BLaER1 treated with 17β-estradiol and CSF1 and Interleukin-3, amounts not matched to agents 10 nM and 100 nM (cell line): ENCODE data around the gene RFC2.
A peak's percentile ranks its signal among the peaks of the same experiment; 100 is the strongest.
"Not testable (repeated sequence)": the region's sequence is repeated elsewhere in the genome, so short reads cannot be mapped to it uniquely, and the experiment has no call there.

ENCODE experiments used
- H3K27ac ChIP-seq, 11 experiments: shearing (Covaris generic); formaldehyde crosslinking; 2 replicates each; pipeline ENCODE4 v1.8.1; 2022
- H3K27me3 ChIP-seq, 11 experiments: shearing (Covaris generic); formaldehyde crosslinking; 2 replicates each; pipeline ENCODE4 v1.8.1; 2022
- H3K36me3 ChIP-seq, 11 experiments: shearing (Covaris generic); formaldehyde crosslinking; 2 replicates each; pipeline ENCODE4 v1.8.1; 2022
- H3K4me1 ChIP-seq, 10 experiments: shearing (Covaris generic); formaldehyde crosslinking; 2 replicates each; pipeline ENCODE4 v1.8.1; 2022
- H3K4me2 ChIP-seq, 11 experiments: shearing (Covaris generic); formaldehyde crosslinking; 2 replicates each; pipeline ENCODE4 v1.8.1; 2022
- H3K4me3 ChIP-seq, 10 experiments: shearing (Covaris generic); formaldehyde crosslinking; 2 replicates each; pipeline ENCODE4 v1.8.1; 2022
- H3K9ac ChIP-seq, 11 experiments: shearing (Covaris generic); formaldehyde crosslinking; 2 replicates each; pipeline ENCODE4 v1.8.1; 2022
- H3K9me3 ChIP-seq, 11 experiments: shearing (Covaris generic); formaldehyde crosslinking; replicated peaks in 1 of 11; 2 replicates each; pipeline ENCODE4 v1.8.1; 2022
- H4K20me1 ChIP-seq, 11 experiments: shearing (Covaris generic); formaldehyde crosslinking; 2 replicates each; pipeline ENCODE4 v1.8.1; 2022
- Cebpa-rat ChIP-seq, 11 experiments: shearing (Covaris generic); IDR thresholded peaks; 2 replicates each; pipeline ENCODE4 v1.8.1; 2022

Gene RFC2

DNA sequence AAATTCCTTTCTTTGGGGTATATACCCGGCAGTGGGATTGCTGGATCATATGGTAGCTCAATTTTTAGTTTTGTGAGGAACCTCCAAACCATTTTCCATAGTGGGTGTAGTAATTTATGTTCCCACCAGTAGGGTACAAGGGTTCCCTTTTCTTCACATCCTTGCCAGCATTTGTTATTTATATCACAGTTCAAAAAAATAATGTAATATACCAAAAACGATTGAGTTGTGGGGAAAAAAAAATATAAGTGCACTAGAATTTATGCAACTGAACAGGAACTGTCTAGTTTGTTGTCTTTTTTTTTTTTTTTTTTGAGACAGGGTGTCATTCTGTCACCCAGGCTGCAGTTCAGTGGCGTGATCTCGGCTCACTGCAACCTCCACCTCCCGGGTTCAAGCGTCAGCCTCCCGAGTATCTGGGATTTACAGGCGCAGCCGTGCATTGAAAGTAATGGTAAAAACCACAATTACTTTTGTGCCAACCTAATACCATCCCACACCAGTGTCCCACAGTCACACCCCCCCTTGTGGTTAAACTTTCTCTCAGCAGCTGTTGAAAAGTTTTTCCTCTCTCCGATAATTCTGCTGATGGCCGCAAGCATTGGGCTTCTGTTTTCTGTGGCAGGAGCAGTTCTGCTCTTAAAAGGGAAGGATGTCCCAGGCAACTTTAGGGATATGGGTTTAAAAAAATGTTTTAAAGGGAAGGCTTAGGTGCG is 51.2 kb downstream of the RFC2 start:
- H3K9me3 ChIP-seq = no peaks in the 10 kb centered on the region
- H4K20me1 ChIP-seq = peaks cover 0 to 34% (median 13%) of the 10 kb centered on the region in 11 experiments; a peak in 13 of 22 replicates
- H3K4me1 ChIP-seq = peaks cover 39 to 53% (median 48%) of the 10 kb centered on the region in 10 experiments
- peak overlapping the region in 5 of 11 experiments; percentile 14 to 43 (median 34); a peak in 3 of 22 replicates for H3K9ac ChIP-seq
- no peak overlapping the region for H3K4me3 ChIP-seq
- peaks cover 6 to 12% (median 10%) of the 10 kb centered on the region in 11 experiments; a peak in 18 of 22 replicates for H3K36me3 ChIP-seq
- peak overlapping the region; percentile 56 to 91 (median 69) for H3K4me2 ChIP-seq
- TF ChIP-seq Cebpa-rat (IDR thresholded peaks at IDR 0.05) = no peak
- no peaks in the 10 kb centered on the region for H3K27me3 ChIP-seq
- H3K27ac ChIP-seq = peak overlapping the region in 4 of 11 experiments; percentile 23 to 54 (median 28); a peak in 5 of 22 replicates

DNA sequence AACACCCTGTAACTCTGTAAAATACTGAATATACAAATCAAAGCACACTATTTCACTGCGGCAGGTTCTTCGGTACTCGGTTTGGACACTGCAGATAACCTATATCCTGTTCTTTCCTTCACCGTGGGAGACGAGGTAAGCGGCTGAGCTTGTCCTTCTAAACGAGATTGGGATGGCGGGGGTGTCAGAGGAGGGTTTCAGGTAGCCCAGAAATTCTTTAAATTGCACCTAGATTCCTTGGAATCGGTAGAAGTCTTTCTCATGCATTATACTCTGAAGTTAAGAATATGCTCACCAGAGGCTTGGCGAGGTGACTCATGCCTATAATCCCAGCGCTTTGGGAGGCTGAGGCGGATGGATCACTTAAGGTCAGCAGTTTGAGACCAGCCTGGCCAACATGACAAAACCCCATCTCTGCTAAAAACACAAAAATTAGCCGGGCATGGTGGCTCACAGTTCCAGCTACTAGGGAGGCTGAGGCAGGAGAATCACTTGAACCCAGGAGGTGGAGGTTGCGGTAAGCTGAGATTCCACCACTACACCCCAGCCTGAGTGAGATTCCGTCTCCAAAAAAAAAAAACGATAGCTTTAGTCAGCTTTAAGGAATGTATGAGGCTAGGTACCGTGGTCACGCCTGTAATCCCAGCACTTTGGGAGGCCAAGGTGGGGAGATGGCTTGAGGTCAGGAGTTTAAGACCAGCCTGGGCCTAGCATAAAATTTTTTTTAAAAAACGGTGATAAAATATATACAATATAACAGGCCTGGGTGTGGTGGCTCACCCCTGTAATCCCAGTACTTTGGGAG is 54.4 kb downstream of the RFC2 start:
- no peak overlapping the region for H3K9ac ChIP-seq

DNA sequence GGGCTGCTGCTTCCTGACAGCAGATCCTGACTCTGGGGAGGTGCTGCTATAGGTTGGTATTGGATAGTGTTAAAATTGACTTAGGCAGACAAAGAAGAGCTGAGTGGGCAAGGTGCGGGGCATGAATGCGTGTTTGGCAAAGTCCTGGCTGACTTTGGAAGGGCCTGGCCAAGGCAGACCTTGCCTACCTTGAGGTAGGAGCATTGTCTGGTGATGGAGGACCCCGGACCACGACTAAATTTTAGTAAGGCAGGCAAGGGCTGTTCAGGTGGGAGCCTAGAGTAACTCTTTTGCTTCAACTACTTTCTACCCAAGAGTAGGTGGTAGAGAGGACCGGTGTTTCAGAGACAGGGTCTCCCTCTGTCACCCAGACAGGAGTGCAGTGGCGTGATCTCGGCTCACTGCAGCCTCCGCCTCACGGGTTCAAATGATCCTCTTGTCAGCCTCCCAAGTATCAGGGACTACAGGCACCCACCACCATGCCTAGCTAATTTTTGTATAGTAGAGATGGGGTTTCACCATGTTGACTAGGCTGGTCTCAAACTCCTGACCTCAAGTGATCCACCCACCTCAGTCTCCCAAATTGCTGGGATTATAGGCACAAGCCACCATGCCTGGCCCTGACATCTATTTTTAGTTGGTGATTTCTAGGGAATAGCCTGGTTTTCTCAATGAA is 56.6 kb downstream of the RFC2 start:
- no peak for TF ChIP-seq Cebpa-rat (IDR thresholded peaks at IDR 0.05)
- no peak overlapping the region for H3K9ac ChIP-seq
- no peaks in the 10 kb centered on the region for H3K27me3 ChIP-seq
- H3K27ac ChIP-seq = no peak overlapping the region
- H4K20me1 ChIP-seq = peaks cover 31 to 77% (median 53%) of the 10 kb centered on the region in 11 experiments; a peak in 21 of 22 replicates
- H3K4me1 ChIP-seq = peaks cover under 1 to 10% (median 5%) of the 10 kb centered on the region in 10 experiments; a peak in 18 of 20 replicates
- H3K36me3 ChIP-seq = peaks cover 46 to 62% (median 57%) of the 10 kb centered on the region in 11 experiments
- no peak overlapping the region for H3K4me3 ChIP-seq
- H3K4me2 ChIP-seq = no peak overlapping the region
- H3K9me3 ChIP-seq = no peaks in the 10 kb centered on the region

More for the DNA sequence above, 54.4 kb downstream of the RFC2 start:
- H3K36me3 ChIP-seq = peaks cover 25 to 40% (median 35%) of the 10 kb centered on the region in 11 experiments
- peaks cover 9 to 58% (median 31%) of the 10 kb centered on the region in 11 experiments; a peak in 20 of 22 replicates for H4K20me1 ChIP-seq
- H3K27ac ChIP-seq = no peak overlapping the region
- no peaks in the 10 kb centered on the region for H3K27me3 ChIP-seq
- no peak overlapping the region for H3K4me3 ChIP-seq
- no peak overlapping the region for H3K4me2 ChIP-seq
- TF ChIP-seq Cebpa-rat (IDR thresholded peaks at IDR 0.05) = no peak
- no peaks in the 10 kb centered on the region for H3K9me3 ChIP-seq
- peaks cover 17 to 23% (median 20%) of the 10 kb centered on the region in 10 experiments for H3K4me1 ChIP-seq

DNA sequence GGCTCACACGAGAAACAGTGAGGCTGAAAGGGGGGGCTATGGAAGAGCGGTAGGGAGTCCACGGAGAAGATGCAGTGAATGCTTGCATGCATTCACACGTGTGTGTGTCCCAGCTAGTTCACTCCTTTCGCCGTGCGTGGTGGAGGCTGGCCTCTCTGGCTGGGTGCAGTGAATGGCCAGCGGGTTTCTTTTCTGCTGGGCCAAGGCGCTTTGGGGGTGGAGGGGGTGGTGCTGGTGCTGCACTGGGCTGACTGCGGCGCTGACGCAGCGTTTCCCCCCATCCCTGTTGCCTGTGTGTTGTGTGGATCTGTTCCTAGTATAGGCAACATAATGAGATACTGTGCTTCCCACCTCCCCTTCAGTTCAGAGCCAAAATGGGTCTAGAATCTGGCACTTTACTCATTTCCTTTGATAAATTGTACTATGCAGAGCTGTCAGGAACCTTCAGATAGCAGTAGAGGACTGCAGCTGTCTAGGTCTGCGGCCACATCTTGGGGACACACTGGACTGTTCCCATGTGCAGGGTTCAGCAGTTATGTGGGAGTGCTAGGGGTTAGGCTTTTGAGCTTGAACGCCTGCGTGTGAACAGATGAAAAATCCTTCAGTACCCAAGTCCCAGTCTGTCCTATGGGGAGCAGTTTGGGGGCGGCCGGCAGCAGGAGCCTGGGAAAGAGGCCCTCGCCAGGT is 58.1 kb downstream of the RFC2 start:
- not testable (repeated sequence) for H3K27ac ChIP-seq, H3K9ac ChIP-seq, H3K27me3 ChIP-seq, H3K4me1 ChIP-seq, H3K4me2 ChIP-seq, H3K4me3 ChIP-seq, H3K9me3 ChIP-seq
- peaks cover 60 to 76% (median 70%) of the 10 kb centered on the region in 11 experiments for H3K36me3 ChIP-seq
- peaks cover 43 to 91% (median 67%) of the 10 kb centered on the region in 11 experiments for H4K20me1 ChIP-seq

DNA sequence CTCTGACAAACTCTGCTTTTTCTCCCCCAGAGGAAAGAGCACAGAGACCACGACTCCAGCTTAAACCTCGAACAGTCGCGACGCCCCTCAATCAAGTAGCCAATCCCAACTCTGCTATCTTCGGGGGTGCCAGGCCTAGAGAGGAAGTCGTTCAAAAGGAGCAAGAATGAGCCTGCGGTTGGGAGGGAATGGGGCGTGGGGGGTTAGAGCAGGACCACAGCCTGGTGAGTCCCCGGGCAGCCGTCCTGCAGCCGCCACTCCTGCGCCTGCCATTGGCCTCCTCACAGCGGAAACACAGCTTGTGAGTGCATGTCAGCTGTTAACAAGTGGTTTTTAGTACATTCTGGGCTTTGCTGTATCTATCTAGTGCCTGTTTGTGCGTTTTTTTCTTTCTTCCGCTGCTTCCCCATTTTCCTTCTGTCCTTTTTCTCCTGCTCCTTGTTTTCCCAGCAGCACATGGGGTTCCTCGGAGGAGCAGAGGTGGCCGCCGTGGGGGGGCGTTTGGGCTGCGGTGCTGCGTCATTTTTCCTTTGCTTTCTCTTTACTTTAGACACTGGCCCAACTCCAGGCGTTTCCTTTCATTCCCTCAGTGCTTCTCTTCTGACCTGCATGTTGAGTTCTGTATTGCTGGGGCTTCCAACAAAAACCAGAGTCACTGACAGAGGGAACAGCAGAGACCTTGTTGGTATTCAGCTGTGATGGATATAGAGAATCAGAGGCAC is 58.9 kb downstream of the RFC2 start:
- Histone ChIP-seq H3K36me3 (peaks cover 68 to 85% (median 78%) of the 10 kb centered on the region in 11 experiments), H3K4me1 (peaks cover 0 to 13% (median 2%) of the 10 kb centered on the region in 10 experiments; a peak in 7 of 20 replicates), H4K20me1 (peaks cover 51 to 94% (median 75%) of the 10 kb centered on the region in 11 experiments), H3K9ac (0 out of 22 replicates have a peak overlapping the region, but pooled peaks of 1 of the 11 experiments have one; percentile 29)
- H3K27me3 ChIP-seq, H3K9me3 ChIP-seq, H3K4me2 ChIP-seq, H3K4me3 ChIP-seq, H3K27ac ChIP-seq: not testable (repeated sequence)

- H3K27ac ChIP-seq = no peak overlapping the region
- no peaks in the 10 kb centered on the region for H3K9me3 ChIP-seq
- H3K27me3 ChIP-seq = no peaks in the 10 kb centered on the region
- peaks cover 74 to 91% (median 84%) of the 10 kb centered on the region in 11 experiments for H3K36me3 ChIP-seq
- peaks cover 0 to 15% (median 4%) of the 10 kb centered on the region in 10 experiments; a peak in 7 of 20 replicates for H3K4me1 ChIP-seq
- TF ChIP-seq Cebpa-rat (IDR thresholded peaks at IDR 0.05) = no peak
- 0 out of 22 replicates have a peak overlapping the region, but pooled peaks of 1 of the 11 experiments have one; percentile 29 for H3K9ac ChIP-seq
- H4K20me1 ChIP-seq = peaks cover 57 to 96% (median 81%) of the 10 kb centered on the region in 11 experiments
- H3K4me3 ChIP-seq = no peak overlapping the region
- H3K4me2 ChIP-seq = no peak overlapping the region
These were observed 59.5 kb downstream of the RFC2 start for GRCh38 chr7:74194686-74195085.

DNA sequence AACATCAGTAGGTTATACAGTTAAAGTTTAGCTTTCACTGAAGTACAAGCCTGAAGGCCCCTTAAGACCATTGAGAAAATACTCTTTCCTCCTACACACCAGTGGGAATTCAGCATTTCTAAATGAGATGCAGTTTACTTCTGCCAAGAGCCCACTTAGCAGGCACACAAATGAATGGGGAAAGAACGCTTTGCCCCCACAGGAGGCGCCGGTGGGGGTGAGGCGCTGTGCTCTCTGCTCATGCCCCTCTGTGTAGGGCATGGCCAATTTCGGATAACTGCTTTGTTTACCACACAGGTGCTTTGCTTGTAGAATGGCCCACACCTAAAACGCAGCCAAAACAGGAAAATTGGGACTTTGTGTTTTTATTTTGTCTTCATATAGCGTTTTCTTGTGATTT is 60.3 kb downstream of the RFC2 start:
- peaks cover 81 to 98% (median 92%) of the 10 kb centered on the region in 11 experiments for H3K36me3 ChIP-seq
- TF ChIP-seq Cebpa-rat (IDR thresholded peaks at IDR 0.05) = no peak
- peaks cover 65 to 96% (median 82%) of the 10 kb centered on the region in 11 experiments for H4K20me1 ChIP-seq
- no peak overlapping the region for H3K4me3 ChIP-seq
- H3K9me3 ChIP-seq = no peaks in the 10 kb centered on the region
- peaks cover 0 to 15% (median 4%) of the 10 kb centered on the region in 10 experiments; a peak in 7 of 20 replicates for H3K4me1 ChIP-seq
- no peak overlapping the region for H3K4me2 ChIP-seq
- H3K9ac ChIP-seq = no peak overlapping the region
- H3K27me3 ChIP-seq = no peaks in the 10 kb centered on the region
- no peak overlapping the region for H3K27ac ChIP-seq

- Histone ChIP-seq H3K9me3 (no peaks in the 10 kb centered on the region), H3K36me3 (peaks cover 83 to 98% (median 93%) of the 10 kb centered on the region in 11 experiments), H3K9ac (no peak overlapping the region), H3K4me1 (peaks cover 0 to 15% (median 4%) of the 10 kb centered on the region in 10 experiments; a peak in 7 of 20 replicates), H3K4me3 (no peak overlapping the region), H3K27ac (no peak overlapping the region), H3K27me3 (no peaks in the 10 kb centered on the region), H3K4me2 (no peak overlapping the region), H4K20me1 (peaks cover 72 to 96% (median 90%) of the 10 kb centered on the region in 11 experiments)
- no peak for TF ChIP-seq Cebpa-rat (IDR thresholded peaks at IDR 0.05)
These were observed 61.1 kb downstream of the RFC2 start for GRCh38 chr7:74193054-74193453.
